H1 (cell line): ENCODE measurements around the gene BRSK2. TPM values are rescaled to one million over a fixed set of nuclear protein-coding genes. Genes with fewer than 3 reads are reported as not detected.

Source experiments
- CTCF ChIA-PET: fragments of 300-600 bp; sonication (Branson Sonifier 250); formaldehyde crosslinking; loops from one replicate; lab custom pipeline; 2021; ENCODE audit not compliant: partially characterized antibody; lab: Charles Lee
- POLR2A ChIA-PET: fragments of 300-600 bp; sonication (Branson Sonifier 250); formaldehyde crosslinking; loops from one replicate; lab custom pipeline; 2021; ENCODE audit warnings: inconsistent platforms; ENCODE audit not compliant: partially characterized antibody; lab: Charles Lee
- DNase-seq, 2 experiments: peaks; one replicate each; pipeline versions ENCODE4 v3.0.0 to v3.0.0-alpha.2; 2010 to 2022; ENCODE audit warnings: low spot score in 2 of 2, low read depth in 1 of 2, mixed read lengths in 1 of 2
- FAIRE-seq: peaks from 2 replicates; lab custom pipeline; 2011; peaks lifted over from hg19 to GRCh38; lab: Jason Lieb, UNC
- H2AFZ ChIP-seq: 2 replicates; pipeline ENCODE4 v1.8.1; 2012; ENCODE audit warnings: low read length, inconsistent platforms
- H2AK5ac ChIP-seq: 2 replicates; pipeline ENCODE4 v1.6.1; 2013; ENCODE audit warnings: low read depth, low read length
- H2BK120ac ChIP-seq: replicated peaks from 2 replicates; pipeline ENCODE3; 2013; ENCODE audit warnings: low read depth, low read length, inconsistent platforms
- H2BK12ac ChIP-seq: 2 replicates; pipeline ENCODE4 v1.6.1; 2013; ENCODE audit warnings: low read depth, low read length
- H2BK15ac ChIP-seq: 2 replicates; pipeline ENCODE4 v1.6.1; 2013; ENCODE audit warnings: low read length
- H2BK20ac ChIP-seq: 2 replicates; pipeline ENCODE4 v1.6.1; 2013; ENCODE audit warnings: low read length
- H2BK5ac ChIP-seq: 2 replicates; pipeline ENCODE4 v1.6.1; 2013; ENCODE audit warnings: low read depth, low read length
- H3K14ac ChIP-seq: 2 replicates; pipeline ENCODE4 v1.6.1; 2013; ENCODE audit warnings: inconsistent platforms; ENCODE audit not compliant: insufficient read length
- H3K18ac ChIP-seq: 2 replicates; pipeline ENCODE4 v1.6.1; 2013; ENCODE audit warnings: low read length; ENCODE audit errors: extremely low read depth
- H3K23ac ChIP-seq: 2 replicates; pipeline ENCODE4 v1.6.1; 2013; ENCODE audit warnings: inconsistent platforms; ENCODE audit not compliant: insufficient read length
- H3K23me2 ChIP-seq: 2 replicates; pipeline ENCODE4 v1.6.1; 2013; ENCODE audit warnings: low read depth, low read length
- H3K27ac ChIP-seq: 2 replicates; pipeline ENCODE4 v1.6.1; 2011; ENCODE audit warnings: low read depth, low read length, inconsistent platforms
- H3K27me3 ChIP-seq, 4 experiments: replicated peaks in 1 of 4; 1 replicate in 1 of 4; 2 replicates in 3 of 4; pipeline versions ENCODE4 v1.6.1 to v1.8.1; 2011 to 2013; ENCODE audit warnings: low read length in 3 of 4, mild to moderate bottlenecking in 3 of 4, inconsistent platforms in 2 of 4, mixed read lengths in 2 of 4, moderate library complexity in 1 of 4; ENCODE audit not compliant: control insufficient read depth in 3 of 4, insufficient read depth in 3 of 4; ENCODE audit errors: extremely low read depth in 1 of 4
- H3K36me3 ChIP-seq, 4 experiments: 2 replicates each; pipeline versions ENCODE4 v1.6.1 to v1.8.1; 2011 to 2013; ENCODE audit warnings: mild to moderate bottlenecking in 4 of 4, low read length in 3 of 4, moderate library complexity in 2 of 4, control low read depth in 1 of 4, inconsistent platforms in 1 of 4; ENCODE audit not compliant: insufficient read depth in 4 of 4, control insufficient read depth in 2 of 4
- H3K4ac ChIP-seq: replicated peaks from 2 replicates; pipeline ENCODE3; 2013; ENCODE audit warnings: low read length, low read depth, mixed read lengths, inconsistent platforms; ENCODE audit not compliant: insufficient read length
- H3K4me1 ChIP-seq, 4 experiments: replicated peaks in 1 of 4; 1 replicate in 1 of 4; 2 replicates in 3 of 4; pipeline versions ENCODE4 v1.6.1 to v1.8.1; 2011 to 2013; ENCODE audit warnings: low read length in 3 of 4, inconsistent platforms in 2 of 4, mixed read lengths in 1 of 4; ENCODE audit not compliant: insufficient read depth in 4 of 4, control insufficient read depth in 3 of 4
- H3K4me2 ChIP-seq, 2 experiments: 2 replicates each; pipeline versions ENCODE4 v1.6.1 to v1.8.1; 2011 to 2013; ENCODE audit warnings: low read depth in 2 of 2, low read length in 2 of 2, control low read depth in 1 of 2, inconsistent platforms in 1 of 2, mild to moderate bottlenecking in 1 of 2; ENCODE audit not compliant: insufficient read depth in 1 of 2
- H3K4me3 ChIP-seq, 4 experiments: fragments of 200-600, 300-600 bp in 1 of 4; sonication (generic), shearing (Covaris generic), sonication (Bioruptor Twin) in 1 of 4; 2 replicates each; pipeline versions ENCODE4 v1.5.1 to v1.8.1; 2011 to 2016; ENCODE audit warnings: low read length in 4 of 4, low read depth in 3 of 4, control low read depth in 2 of 4, inconsistent platforms in 2 of 4, mild to moderate bottlenecking in 2 of 4, mixed read lengths in 1 of 4, moderate library complexity in 1 of 4; ENCODE audit not compliant: insufficient read depth in 2 of 4; ENCODE audit errors: extremely low read depth in 1 of 4
- H3K56ac ChIP-seq: replicated peaks from 2 replicates; pipeline ENCODE3; 2013; ENCODE audit warnings: low read depth, mild to moderate bottlenecking, mixed read lengths, low read length, inconsistent platforms; ENCODE audit not compliant: insufficient read length
- H3K79me1 ChIP-seq: 2 replicates; pipeline ENCODE4 v1.6.1; 2013; ENCODE audit warnings: low read depth, low read length, control low read depth
- H3K79me2 ChIP-seq, 2 experiments: 2 replicates each; pipeline versions ENCODE4 v1.6.1 to v1.8.1; 2012 to 2013; ENCODE audit warnings: low read length in 2 of 2, mild to moderate bottlenecking in 2 of 2, inconsistent platforms in 1 of 2; ENCODE audit not compliant: insufficient read depth in 2 of 2, control insufficient read depth in 1 of 2
- H3K9ac ChIP-seq, 4 experiments: replicated peaks in 1 of 4; 1 replicate in 1 of 4; 2 replicates in 3 of 4; pipeline versions ENCODE4 v1.6.1 to v1.8.1; 2011 to 2013; ENCODE audit warnings: low read depth in 3 of 4, low read length in 3 of 4, control low read depth in 2 of 4, mild to moderate bottlenecking in 2 of 4, moderate library complexity in 2 of 4, inconsistent platforms in 1 of 4; ENCODE audit errors: extremely low read depth in 1 of 4
- H3K9me3 ChIP-seq, 2 experiments: 2 replicates each; pipeline versions ENCODE4 v1.6.1 to v1.8.1; 2012 to 2013; ENCODE audit warnings: mild to moderate bottlenecking in 2 of 2, moderate library complexity in 2 of 2, control low read depth in 1 of 2, inconsistent platforms in 1 of 2, low read depth in 1 of 2, low read length in 1 of 2, mixed read lengths in 1 of 2; ENCODE audit not compliant: insufficient read depth in 2 of 2
- H4K20me1 ChIP-seq, 2 experiments: replicated peaks in 1 of 2; 2 replicates each; pipeline versions ENCODE3 to v1.8.1; 2011 to 2013; ENCODE audit warnings: inconsistent platforms in 2 of 2, low read length in 2 of 2, mild to moderate bottlenecking in 1 of 2; ENCODE audit not compliant: insufficient read depth in 2 of 2, control insufficient read depth in 1 of 2
- H4K5ac ChIP-seq: 2 replicates; pipeline ENCODE4 v1.6.1; 2013; ENCODE audit warnings: low read length, low read depth, mixed read lengths, inconsistent platforms; ENCODE audit not compliant: insufficient read length
- H4K8ac ChIP-seq: 2 replicates; pipeline ENCODE4 v1.8.0; 2013; ENCODE audit warnings: mild to moderate bottlenecking, moderate library complexity, low read length, inconsistent platforms; ENCODE audit not compliant: insufficient read depth; ENCODE audit errors: extremely low read depth
- H4K91ac ChIP-seq: replicated peaks from 2 replicates; pipeline ENCODE3; 2013; ENCODE audit warnings: low read length, mixed read lengths, inconsistent platforms; ENCODE audit not compliant: insufficient read length
- BCL11A ChIP-seq, 2 experiments: IDR thresholded peaks; one replicate each; pipeline ENCODE4 v1.6.1; 2011; ENCODE audit warnings: low read depth in 2 of 2, low read length in 2 of 2, mild to moderate bottlenecking in 2 of 2
- CHD1 ChIP-seq: IDR thresholded peaks from 2 replicates; pipeline ENCODE4 v1.6.1; 2012; ENCODE audit warnings: low read depth, low read length, improper control_type of control experiment
- MAFK ChIP-seq: IDR thresholded peaks from 2 replicates; pipeline ENCODE4 v1.6.1; 2012; ENCODE audit warnings: low read depth, mild to moderate bottlenecking, improper control_type of control experiment, low read length
- NANOG ChIP-seq: IDR thresholded peaks from 2 replicates; pipeline ENCODE4 v1.6.1; 2011; ENCODE audit warnings: low read length, low read depth, mild to moderate bottlenecking, inconsistent platforms; ENCODE audit not compliant: insufficient read depth, poor library complexity, severe bottlenecking
- POLR2AphosphoS5 ChIP-seq: IDR thresholded peaks from 2 replicates; pipeline ENCODE4 v1.6.1; 2011; ENCODE audit warnings: low read depth, low read length
- SIX5 ChIP-seq: IDR thresholded peaks from 2 replicates; pipeline ENCODE4 v1.6.1; 2011; ENCODE audit warnings: mild to moderate bottlenecking, low read depth, low read length
- SRF ChIP-seq: IDR thresholded peaks from 2 replicates; pipeline ENCODE4 v1.6.1; 2011; ENCODE audit warnings: mild to moderate bottlenecking, low read depth, low read length, moderate library complexity
- TAF1 ChIP-seq: IDR thresholded peaks from 2 replicates; pipeline ENCODE4 v1.6.1; 2011; ENCODE audit warnings: mild to moderate bottlenecking, low read depth, low read length
- TCF12 ChIP-seq: IDR thresholded peaks from 2 replicates; pipeline ENCODE4 v1.6.1; 2011; ENCODE audit warnings: low read depth, mild to moderate bottlenecking, low read length
- WGBS, 2 experiments: shearing (Covaris generic) in 1 of 2; methylation state at CpG; one replicate each; pipeline versions ENCODE4 v1.1.6 to v1.1.7; 2013 to 2015; ENCODE audit warnings: low lambda C conversion rate in 2 of 2, mixed read lengths in 2 of 2, inconsistent platforms in 1 of 2, low coverage in 1 of 2, missing lambda C conversion rate in 1 of 2; ENCODE audit not compliant: insufficient replicate concordance in 2 of 2, insufficient coverage in 1 of 2, insufficient read length in 1 of 2; ENCODE audit errors: extremely low coverage in 1 of 2, missing lambda C conversion rate in 1 of 2; 5-methylcytosine and 5-hydroxymethylcytosine counted together
- polyA plus RNA-seq, 7 experiments: library from polyadenylated mRNA; depleted of rRNA in 3 of 7; stranded (reverse) in 5 of 7; unstranded in 2 of 7; fragments of >200 nt in 5 of 7; fragments of 200-250 nt in 2 of 7; gene quantifications; 1 replicate in 5 of 7; 2 replicates in 1 of 7; 4 replicates in 1 of 7; pipeline versions ENCODE4 v1.2.1 to v1.2.3, GENCODE V29; 2011 to 2013; ENCODE audit warnings: missing spikeins in 2 of 7, mixed read lengths in 2 of 7
- total RNA-seq: library from RNA; stranded (reverse); fragmentation: NEBNext Ultra II Directional; extraction: Animal tissue kit (Norgen Biotek cat#: 25700); gene quantifications from 2 replicates; pipeline ENCODE4 v1.2.1, GENCODE V29; 2021

Gene BRSK2
- total and polyA plus RNA-seq, 2 of the 8 experiments (the other 6 are each of a cell fraction or from before 2014, with no cell fraction given), result 17.3 to 27.1 TPM

DNA sequence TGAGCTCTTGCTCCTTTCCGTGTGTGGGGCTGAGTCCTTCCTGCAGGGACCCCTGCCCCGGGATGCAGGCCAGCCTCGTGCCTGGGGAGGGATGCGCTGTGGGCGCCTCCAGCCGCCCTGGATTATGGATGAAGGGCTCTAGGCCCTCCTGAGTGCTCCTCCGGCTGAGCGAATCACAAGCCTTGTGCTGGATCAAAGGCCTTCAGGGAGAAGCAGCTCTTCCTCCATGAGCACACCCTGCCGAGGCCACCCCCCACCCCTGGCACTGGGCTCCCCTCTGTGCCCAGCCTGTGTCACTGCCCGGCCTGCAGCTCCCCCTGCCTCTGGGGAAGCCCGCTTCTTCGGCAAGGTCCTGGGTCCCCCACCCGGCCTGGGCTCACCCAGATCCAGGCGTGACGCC, 43.8 kb downstream of the BRSK2 start:
- no peak overlapping the region for H3K9ac ChIP-seq
- FAIRE-seq, result no peak
- no peak overlapping the region; the same call in 1 of the 2 replicates for H2BK5ac ChIP-seq
- peaks cover 2 to 13% of the 10 kb centered on the region in 2 experiments; a peak in 1 of 4 replicates for H3K79me2 ChIP-seq
- no peak overlapping the region for H2BK20ac ChIP-seq
- H3K23ac ChIP-seq, result no peak overlapping the region
- WGBS, 2 experiments, result 88% methylated on average over 15 of the region's 15 CpGs; no CpG with 5 or more reads in 1 of the 2 experiments
- H4K8ac ChIP-seq, result no peak overlapping the region; the same call in 1 of the 2 replicates
- no peak overlapping the region for H3K4me3 ChIP-seq
- H3K79me1 ChIP-seq, result peaks cover 12% of the 10 kb centered on the region
- no peak overlapping the region for H3K4me2 ChIP-seq
- TF ChIP-seq TCF12, result no peak
- TF ChIP-seq SIX5, result no peak
- TF ChIP-seq BCL11A (IDR thresholded peaks at IDR 0.05; ENCODE audit: low read depth in 2 of 2, low read length in 2 of 2), result no peak
- no peak for TF ChIP-seq NANOG
- no peak for TF ChIP-seq CHD1
- no peak for TF ChIP-seq TAF1
- TF ChIP-seq POLR2AphosphoS5, result no peak
- TF ChIP-seq SRF, result no peak
- no peak for TF ChIP-seq MAFK
- H3K36me3 ChIP-seq, result no peaks in the 10 kb centered on the region
- peaks cover 9 to 28% of the 10 kb centered on the region in 2 experiments for H4K20me1 ChIP-seq
- ChIA-PET POLR2A (no interaction called here), CTCF (interaction anchor here (0.6 to 0.8 kb wide), 2 partner anchors 11 to 235 kb away, joined by 3 to 4 read pairs; no protein-coding TSS in a partner anchor)
- H2BK12ac ChIP-seq, result no peak overlapping the region
- no peak for DNase-seq
- H3K23me2 ChIP-seq, result no peaks in the 10 kb centered on the region
- H3K56ac ChIP-seq, result no peak overlapping the region
- H3K27ac ChIP-seq, result no peak overlapping the region
- H2BK15ac ChIP-seq, result no peak overlapping the region
- no peaks in the 10 kb centered on the region; a peak in 1 of 4 replicates for H3K9me3 ChIP-seq
- H3K4ac ChIP-seq, result no peak overlapping the region
- H4K5ac ChIP-seq, result no peak overlapping the region
- no peak overlapping the region for H3K14ac ChIP-seq
- peaks cover 0 to 13% (median 9%) of the 10 kb centered on the region in 4 experiments; a peak in 6 of 7 replicates for H3K4me1 ChIP-seq
- no peak overlapping the region for H2AK5ac ChIP-seq
- no peak overlapping the region for H3K18ac ChIP-seq
- no peaks in the 10 kb centered on the region; a peak in 1 of 7 replicates for H3K27me3 ChIP-seq
- no peak overlapping the region for H4K91ac ChIP-seq
- no peak overlapping the region for H2BK120ac ChIP-seq
- no peak overlapping the region for H2AFZ ChIP-seq
